HEK293 (cell line): ENCODE data around the gene QARS1.

Experiments used
- CTCF ChIA-PET: fragments of 350-600 bp; formaldehyde crosslinking; extraction: SDS; loops from one replicate; lab custom pipeline; 2021; ENCODE audit warnings: antibody characterized with exemption; lab: Yijun Ruan, JAX
- POLR2A ChIA-PET: fragments of 300-600 bp; formaldehyde crosslinking; extraction: SDS; loops from one replicate; lab custom pipeline; 2020; ENCODE audit warnings: antibody characterized with exemption, inconsistent platforms; lab: Yijun Ruan, JAX
- H3K27ac ChIP-seq: fragments of 200-500 bp; sonication (Bioruptor generic); 2 replicates; pipeline ENCODE4 v1.5.1; 2014; ENCODE audit warnings: low read depth, low read length, control low read depth, inconsistent platforms; ENCODE audit errors: extremely low read depth
- H3K36me3 ChIP-seq, 2 experiments: fragments of 200-500 bp in 1 of 2; sonication (Bioruptor generic) in 1 of 2; 1 replicate in 1 of 2; 2 replicates in 1 of 2; pipeline ENCODE4 v1.5.1; 2014 to 2017; ENCODE audit warnings: inconsistent platforms in 2 of 2, low read length in 2 of 2; ENCODE audit not compliant: control insufficient read depth in 2 of 2, insufficient read depth in 1 of 2
- H3K4me1 ChIP-seq: fragments of 200-500 bp; sonication (Bioruptor generic); 2 replicates; pipeline ENCODE4 v1.5.1; 2014; ENCODE audit warnings: mild to moderate bottlenecking, low read length, inconsistent platforms; ENCODE audit not compliant: control insufficient read depth, insufficient read depth
- H3K4me3 ChIP-seq: 2 replicates; pipeline ENCODE4 v1.5.1; 2011; ENCODE audit warnings: low read depth, mild to moderate bottlenecking, control low read depth, low read length, moderate library complexity
- H3K9me3 ChIP-seq: fragments of 200-500 bp; sonication (Bioruptor generic); 2 replicates; pipeline ENCODE4 v1.5.1; 2014; ENCODE audit warnings: low read depth, low read length, inconsistent platforms; ENCODE audit not compliant: control insufficient read depth, insufficient read depth
- ATF2 ChIP-seq: fragments of 450-650 bp; formaldehyde crosslinking; IDR thresholded peaks from 2 replicates; pipeline ENCODE4 v1.5.1; 2016; ENCODE audit warnings: missing biosample characterization, missing genetic modification characterization, low read depth
- GFI1B ChIP-seq: fragments of 450-650 bp; formaldehyde crosslinking; IDR thresholded peaks from 2 replicates; pipeline ENCODE4 v1.5.1; 2016; ENCODE audit warnings: missing biosample characterization, missing genetic modification characterization
- GLI4 ChIP-seq: fragments of 450-650 bp; formaldehyde crosslinking; IDR thresholded peaks from 2 replicates; pipeline ENCODE4 v1.5.1; 2016; ENCODE audit warnings: missing biosample characterization, missing genetic modification characterization
- INSM2 ChIP-seq: fragments of 450-650 bp; formaldehyde crosslinking; IDR thresholded peaks from 2 replicates; pipeline ENCODE4 v1.5.1; 2016; ENCODE audit warnings: missing biosample characterization, missing genetic modification characterization
- SCRT1 ChIP-seq: fragments of 450-650 bp; formaldehyde crosslinking; IDR thresholded peaks from 2 replicates; pipeline ENCODE4 v1.5.1; 2016; ENCODE audit warnings: missing biosample characterization, missing genetic modification characterization, borderline replicate concordance
- SCRT2 ChIP-seq: fragments of 450-650 bp; formaldehyde crosslinking; IDR thresholded peaks from 2 replicates; pipeline ENCODE4 v1.5.1; 2016; ENCODE audit warnings: missing biosample characterization, missing genetic modification characterization
- SP2 ChIP-seq: fragments of 450-650 bp; formaldehyde crosslinking; IDR thresholded peaks from 2 replicates; pipeline ENCODE4 v1.5.1; 2016; ENCODE audit warnings: missing biosample characterization, missing genetic modification characterization
- YY2 ChIP-seq: fragments of 450-650 bp; formaldehyde crosslinking; IDR thresholded peaks from 2 replicates; pipeline ENCODE4 v1.5.1; 2016; ENCODE audit warnings: missing biosample characterization, missing genetic modification characterization
- ZNF2 ChIP-seq: fragments of 450-650 bp; formaldehyde crosslinking; IDR thresholded peaks from 2 replicates; pipeline ENCODE4 v1.5.1; 2016; ENCODE audit warnings: missing biosample characterization, missing genetic modification characterization
- ZNF214 ChIP-seq: fragments of 450-650 bp; formaldehyde crosslinking; IDR thresholded peaks from 2 replicates; pipeline ENCODE4 v1.5.1; 2017; ENCODE audit warnings: missing biosample characterization, mild to moderate bottlenecking, missing genetic modification characterization, borderline replicate concordance
- ZNF221 ChIP-seq: fragments of 450-650 bp; formaldehyde crosslinking; IDR thresholded peaks from 2 replicates; pipeline ENCODE4 v1.5.1; 2017; ENCODE audit warnings: missing biosample characterization, missing genetic modification characterization, borderline replicate concordance
- ZNF23 ChIP-seq: fragments of 450-650 bp; formaldehyde crosslinking; IDR thresholded peaks from 2 replicates; pipeline ENCODE4 v1.5.1; 2016; ENCODE audit warnings: missing biosample characterization, missing genetic modification characterization, borderline replicate concordance
- ZNF26 ChIP-seq: fragments of 450-650 bp; formaldehyde crosslinking; IDR thresholded peaks from 2 replicates; pipeline ENCODE4 v1.5.1; 2016; ENCODE audit warnings: missing biosample characterization, missing genetic modification characterization
- ZNF274 ChIP-seq, 2 experiments: fragments of 200-500 bp in 1 of 2; fragments of 450-650 bp in 1 of 2; sonication (Bioruptor generic) in 1 of 2; formaldehyde crosslinking in 1 of 2; IDR thresholded peaks; 2 replicates each; pipeline versions ENCODE4 v1.5.1 to v1.6.1; 2014 to 2016; ENCODE audit warnings: borderline replicate concordance in 1 of 2, inconsistent platforms in 1 of 2, low read length in 1 of 2, missing biosample characterization in 1 of 2, missing genetic modification characterization in 1 of 2
- ZNF366 ChIP-seq: fragments of 450-650 bp; formaldehyde crosslinking; conservative IDR thresholded peaks from 2 replicates; pipeline ENCODE4 v1.5.1; 2016; ENCODE audit warnings: missing biosample characterization, missing genetic modification characterization
- ZNF513 ChIP-seq: fragments of 450-650 bp; IDR thresholded peaks from 2 replicates; pipeline ENCODE4 v1.5.1; 2018; ENCODE audit warnings: missing biosample characterization, missing genetic modification characterization
- ZNF549 ChIP-seq: fragments of 450-650 bp; IDR thresholded peaks from 2 replicates; pipeline ENCODE4 v1.5.1; 2018; ENCODE audit warnings: missing biosample characterization, missing genetic modification characterization, mild to moderate bottlenecking, inconsistent platforms, moderate library complexity
- ZNF585B ChIP-seq: fragments of 450-650 bp; formaldehyde crosslinking; IDR thresholded peaks from 2 replicates; pipeline ENCODE4 v1.5.1; 2016; ENCODE audit warnings: missing biosample characterization, missing genetic modification characterization
- ZNF624 ChIP-seq: fragments of 450-650 bp; formaldehyde crosslinking; IDR thresholded peaks from 2 replicates; pipeline ENCODE4 v1.5.1; 2017; ENCODE audit warnings: missing biosample characterization, missing genetic modification characterization
- ZNF664 ChIP-seq: fragments of 450-650 bp; formaldehyde crosslinking; IDR thresholded peaks from 2 replicates; pipeline ENCODE4 v1.5.1; 2016; ENCODE audit warnings: missing biosample characterization, missing genetic modification characterization
- ZNF677 ChIP-seq: fragments of 450-650 bp; IDR thresholded peaks from 2 replicates; pipeline ENCODE4 v1.5.0; 2018; ENCODE audit warnings: missing biosample characterization, mild to moderate bottlenecking, missing genetic modification characterization, moderate library complexity
- ZNF776 ChIP-seq: fragments of 450-650 bp; formaldehyde crosslinking; IDR thresholded peaks from 2 replicates; pipeline ENCODE4 v1.5.0; 2017; ENCODE audit warnings: missing biosample characterization, missing genetic modification characterization, borderline replicate concordance
- TF ChIP-seq, protein P1 (sequence below): fragments of 450-650 bp; formaldehyde crosslinking; IDR thresholded peaks from 2 replicates; pipeline ENCODE4 v1.5.1; 2016; ENCODE audit warnings: missing biosample characterization, missing genetic modification characterization, borderline replicate concordance
- TF ChIP-seq, protein P2 (sequence below): fragments of 450-650 bp; formaldehyde crosslinking; IDR thresholded peaks from 2 replicates; pipeline ENCODE4 v1.5.1; 2017; ENCODE audit warnings: missing biosample characterization, mild to moderate bottlenecking, missing genetic modification characterization, moderate library complexity

The QARS1 gene

GRCh38 chr3:49112262-49112661 is 7.7 kb upstream of the QARS1 start:
- Histone ChIP-seq H3K36me3 (peaks cover 7 to 94% of the 10 kb centered on the region in 2 experiments; a peak in 2 of 3 replicates), H3K9me3 (no peaks in the 10 kb centered on the region), H3K4me1 (no peaks in the 10 kb centered on the region), H3K4me3 (no peak overlapping the region), H3K27ac (no peak overlapping the region)
- POLR2A ChIA-PET, result interaction anchor here (0.6 to 2.0 kb wide), 3 partner anchors 18 to 147 kb away, joined by 3 to 6 read pairs (median 3); partner anchors contain the start of gene QRICH1
- no peak for TF ChIP-seq GFI1B (tag by site-specific recombination)
- TF ChIP-seq, protein P1, sequence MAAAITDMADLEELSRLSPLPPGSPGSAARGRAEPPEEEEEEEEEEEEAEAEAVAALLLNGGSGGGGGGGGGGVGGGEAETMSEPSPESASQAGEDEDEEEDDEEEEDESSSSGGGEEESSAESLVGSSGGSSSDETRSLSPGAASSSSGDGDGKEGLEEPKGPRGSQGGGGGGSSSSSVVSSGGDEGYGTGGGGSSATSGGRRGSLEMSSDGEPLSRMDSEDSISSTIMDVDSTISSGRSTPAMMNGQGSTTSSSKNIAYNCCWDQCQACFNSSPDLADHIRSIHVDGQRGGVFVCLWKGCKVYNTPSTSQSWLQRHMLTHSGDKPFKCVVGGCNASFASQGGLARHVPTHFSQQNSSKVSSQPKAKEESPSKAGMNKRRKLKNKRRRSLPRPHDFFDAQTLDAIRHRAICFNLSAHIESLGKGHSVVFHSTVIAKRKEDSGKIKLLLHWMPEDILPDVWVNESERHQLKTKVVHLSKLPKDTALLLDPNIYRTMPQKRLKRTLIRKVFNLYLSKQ, result no peak
- no peak for TF ChIP-seq ZNF549 (tag by site-specific recombination)
- no peak for TF ChIP-seq ZNF274 (IDR thresholded peaks at IDR 0.05; ENCODE audit: low read length)
- no peak for TF ChIP-seq ZNF274 (tag by site-specific recombination; IDR thresholded peaks at IDR 0.05; ENCODE audit: borderline replicate concordance)
- TF ChIP-seq ZNF624 (tag by site-specific recombination), result no peak
- TF ChIP-seq ZNF776 (tag by site-specific recombination), result no peak
- TF ChIP-seq ZNF26 (tag by site-specific recombination), result no peak
- no peak for TF ChIP-seq SP2 (tag by site-specific recombination)
- peak; percentile 84 for TF ChIP-seq SCRT1
- peak; percentile 97 for TF ChIP-seq SCRT2 (tag by site-specific recombination)
- TF ChIP-seq ZNF23 (tag by site-specific recombination), result no peak
- TF ChIP-seq YY2, result no peak
- TF ChIP-seq ZNF221, result no peak
- CTCF ChIA-PET, result no interaction called here

GRCh38 chr3:49111347-49111746 is 6.8 kb upstream of the QARS1 start:
- TF ChIP-seq ATF2 (no peak), ZNF366 (tag by site-specific recombination) (no peak), ZNF664 (tag by site-specific recombination) (no peak), ZNF513 (tag by site-specific recombination) (no peak), ZNF2 (tag by site-specific recombination) (no peak), ZNF585B (tag by site-specific recombination) (no peak), GLI4 (tag by site-specific recombination) (no peak), ZNF214 (no peak), ZNF549 (tag by site-specific recombination) (no peak), ZNF677 (tag by site-specific recombination) (no peak), INSM2 (no peak)
- TF ChIP-seq, protein P2, sequence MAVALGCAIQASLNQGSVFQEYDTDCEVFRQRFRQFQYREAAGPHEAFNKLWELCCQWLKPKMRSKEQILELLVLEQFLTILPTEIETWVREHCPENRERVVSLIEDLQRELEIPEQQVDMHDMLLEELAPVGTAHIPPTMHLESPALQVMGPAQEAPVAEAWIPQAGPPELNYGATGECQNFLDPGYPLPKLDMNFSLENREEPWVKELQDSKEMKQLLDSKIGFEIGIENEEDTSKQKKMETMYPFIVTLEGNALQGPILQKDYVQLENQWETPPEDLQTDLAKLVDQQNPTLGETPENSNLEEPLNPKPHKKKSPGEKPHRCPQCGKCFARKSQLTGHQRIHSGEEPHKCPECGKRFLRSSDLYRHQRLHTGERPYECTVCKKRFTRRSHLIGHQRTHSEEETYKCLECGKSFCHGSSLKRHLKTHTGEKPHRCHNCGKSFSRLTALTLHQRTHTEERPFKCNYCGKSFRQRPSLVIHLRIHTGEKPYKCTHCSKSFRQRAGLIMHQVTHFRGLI (tag by site-specific recombination), result no peak
- peaks cover 4 to 89% of the 10 kb centered on the region in 2 experiments; a peak in 2 of 3 replicates for H3K36me3 ChIP-seq
- H3K9me3 ChIP-seq, result no peaks in the 10 kb centered on the region
- ChIA-PET CTCF (no interaction called here), POLR2A (interaction anchor here (0.6 to 1.3 kb wide), 2 partner anchors 18 to 148 kb away, joined by 3 to 5 read pairs; partner anchors contain the start of gene QRICH1)
- no peak overlapping the region for H3K4me3 ChIP-seq
- no peak overlapping the region for H3K27ac ChIP-seq
- H3K4me1 ChIP-seq, result no peaks in the 10 kb centered on the region
